GM20000 (cell line): ENCODE results near the gene BTBD9.
A peak's percentile ranks its signal among the peaks of the same experiment; 100 is the strongest.

ENCODE experiments used
- DNase-seq: peaks from one replicate; pipeline ENCODE4 v3.0.0; 2012; ENCODE audit warnings: low spot score
- CTCF ChIP-seq: IDR thresholded peaks from 2 replicates; pipeline ENCODE4 v1.5.1; 2012; ENCODE audit warnings: mild to moderate bottlenecking, control low read depth; ENCODE audit errors: extremely low read depth, missing control alignments

The BTBD9 gene

DNA sequence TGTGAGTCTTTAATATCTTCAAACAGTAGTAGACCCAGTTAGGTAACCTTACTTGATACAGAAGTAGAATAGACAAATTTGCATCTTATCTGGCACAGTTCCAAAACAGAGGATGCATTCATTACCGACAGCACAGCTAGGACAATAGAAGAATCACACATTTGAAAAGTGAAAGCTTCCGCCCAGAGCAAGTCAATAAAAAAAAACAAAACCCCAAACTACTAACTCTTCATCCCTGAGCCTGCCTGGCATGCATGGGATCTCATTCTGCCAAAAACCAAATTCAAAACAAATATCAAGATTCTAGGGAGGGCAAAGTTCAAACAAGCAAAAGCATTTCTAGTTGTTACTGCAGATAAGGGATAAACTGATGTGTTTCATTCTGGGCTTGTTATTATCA is 235.4 kb downstream of the BTBD9 start:
- DNase-seq, result peak; percentile 7
- no peak for TF ChIP-seq CTCF

- no peak for TF ChIP-seq CTCF
- no peak for DNase-seq
These were observed 236.2 kb downstream of the BTBD9 start for GRCh38 chr6:38403548-38403947.

- DNase-seq, result no peak
- no peak for TF ChIP-seq CTCF
These were observed 239.0 kb downstream of the BTBD9 start for GRCh38 chr6:38400764-38401163.

DNA sequence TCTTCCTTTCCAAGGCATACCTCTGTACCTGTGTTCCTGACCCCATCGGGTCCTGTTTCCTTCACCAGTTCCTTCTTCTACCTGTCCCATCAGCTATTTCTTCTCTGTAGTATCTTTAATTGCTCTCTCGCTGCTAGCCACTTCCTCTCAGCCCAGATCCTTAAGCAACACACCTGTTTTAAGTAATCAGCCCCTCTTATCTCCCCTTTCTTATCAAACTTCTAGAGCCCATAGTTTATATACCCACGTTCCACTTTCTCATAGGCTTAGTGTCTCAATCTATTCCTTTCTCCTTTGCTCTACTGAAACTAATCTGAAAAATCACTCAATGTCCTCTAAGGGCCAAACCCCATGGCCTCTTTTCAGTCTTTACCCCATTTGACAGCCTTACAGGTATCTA is 239.6 kb downstream of the BTBD9 start:
- TF ChIP-seq CTCF, result no peak

GRCh38 chr6:38396209-38396608 is 243.5 kb downstream of the BTBD9 start:
- no peak for TF ChIP-seq CTCF
- no peak for DNase-seq

More for the DNA sequence above, 239.6 kb downstream of the BTBD9 start:
- DNase-seq, result no peak

DNA sequence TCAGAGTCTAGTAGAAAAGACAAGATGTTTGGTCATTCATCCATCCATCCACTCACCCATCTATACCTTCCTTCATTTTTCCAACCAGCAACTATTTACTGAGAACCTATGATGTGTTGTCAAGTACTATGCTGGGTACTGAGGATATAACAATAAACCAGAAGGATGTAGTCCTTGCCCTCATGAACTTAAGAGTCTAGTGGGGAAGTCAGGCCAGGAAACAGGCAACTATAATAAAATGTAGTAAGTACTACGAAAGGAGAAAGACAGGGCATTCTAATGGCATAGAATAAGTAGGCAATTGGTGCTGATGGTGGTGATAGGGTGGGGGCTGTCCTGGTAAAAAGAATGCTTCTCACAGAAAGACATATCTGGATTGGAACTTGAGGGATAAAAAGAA is 245.7 kb downstream of the BTBD9 start:
- no peak for TF ChIP-seq CTCF
- DNase-seq, result no peak

DNA sequence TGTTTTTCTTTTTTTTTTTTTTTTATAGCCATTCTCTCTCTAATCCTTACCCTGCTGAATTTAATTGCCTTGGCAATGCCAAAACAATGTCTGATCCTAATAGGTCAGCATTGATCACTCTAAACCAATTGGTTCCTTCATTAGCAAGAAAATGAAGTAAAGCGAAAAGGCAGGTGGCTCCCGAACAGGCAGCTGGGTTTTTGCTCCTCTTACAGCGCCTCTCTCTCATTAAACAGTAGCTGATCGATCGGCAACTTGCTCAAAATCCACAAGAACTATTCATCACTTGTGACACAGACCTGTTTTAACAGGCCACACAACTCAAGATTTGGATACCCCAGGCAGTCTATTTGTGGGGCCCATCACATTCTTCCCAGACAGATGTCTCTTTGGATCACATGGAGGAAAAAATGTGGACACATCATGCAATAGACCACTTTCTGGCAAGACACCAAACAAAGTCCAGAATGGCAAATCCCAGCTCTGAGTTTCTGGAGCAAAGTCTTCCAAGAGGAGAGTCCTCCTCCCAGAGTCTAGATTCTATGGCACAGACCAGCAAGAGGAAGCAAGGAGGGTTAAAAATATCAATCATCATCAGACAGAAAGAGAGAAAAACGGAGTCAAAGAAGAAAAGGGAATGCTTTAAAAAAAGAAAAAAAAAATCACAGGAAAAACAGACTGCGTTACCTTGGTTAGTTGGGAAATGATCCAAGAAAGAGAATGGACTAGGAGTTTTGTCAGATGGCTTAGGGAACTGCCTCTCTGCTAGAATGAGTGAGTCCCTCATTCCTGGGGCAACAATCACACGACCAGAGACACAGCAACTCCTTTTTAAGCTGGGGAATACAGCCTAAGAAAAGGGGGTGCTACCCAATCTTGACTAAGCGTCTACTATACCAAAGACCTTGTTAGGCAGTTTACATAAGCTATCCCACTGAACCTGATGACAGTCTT is 247.8 kb downstream of the BTBD9 start:
- DNase-seq, result no peak
- no peak for TF ChIP-seq CTCF
